ENCODE results near the gene CAPG. TPM values are rescaled to one million over a fixed set of nuclear protein-coding genes. Genes with fewer than 3 reads are reported as not detected.

CAPG gene
- total and polyA plus RNA-seq, 9 of the 15 experiments (the other 6 are each of a cell fraction or from before 2014, with no cell fraction given): 10.6 to 90.4 (median 56.0) TPM

- TF ChIP-seq MGA (IDR thresholded peaks at IDR 0.05) (peak; percentile 76), MYC (IDR thresholded peaks at IDR 0.05; ENCODE audit: low read depth, low read length) (0 out of 2 replicates have a peak, but pooled peaks have one; percentile 3), MYC (CRISPR knock-in tag; IDR thresholded peaks at IDR 0.05; ENCODE audit: borderline replicate concordance, low read depth) (no peak), ZNF584 (CRISPR knock-in tag; IDR thresholded peaks at IDR 0.05; ENCODE audit: low read depth) (no peak; the same call in 1 of the 2 replicates), ZNF589 (CRISPR knock-in tag; IDR thresholded peaks at IDR 0.05; ENCODE audit: low read depth) (peak; percentile 84; the same call in 1 of the 2 replicates), HINFP (tag; conservative IDR thresholded peaks at IDR 0.05; ENCODE audit: low read depth) (0 out of 2 replicates have a peak, but pooled peaks have one; percentile 8), GABPA (tag; conservative IDR thresholded peaks at IDR 0.05; ENCODE audit: low read depth) (peak; percentile 42; the same call in 1 of the 2 replicates), HNRNPUL1 (IDR thresholded peaks at IDR 0.05; ENCODE audit: low read length) (no peak)
- TF ChIP-seq, protein P1, sequence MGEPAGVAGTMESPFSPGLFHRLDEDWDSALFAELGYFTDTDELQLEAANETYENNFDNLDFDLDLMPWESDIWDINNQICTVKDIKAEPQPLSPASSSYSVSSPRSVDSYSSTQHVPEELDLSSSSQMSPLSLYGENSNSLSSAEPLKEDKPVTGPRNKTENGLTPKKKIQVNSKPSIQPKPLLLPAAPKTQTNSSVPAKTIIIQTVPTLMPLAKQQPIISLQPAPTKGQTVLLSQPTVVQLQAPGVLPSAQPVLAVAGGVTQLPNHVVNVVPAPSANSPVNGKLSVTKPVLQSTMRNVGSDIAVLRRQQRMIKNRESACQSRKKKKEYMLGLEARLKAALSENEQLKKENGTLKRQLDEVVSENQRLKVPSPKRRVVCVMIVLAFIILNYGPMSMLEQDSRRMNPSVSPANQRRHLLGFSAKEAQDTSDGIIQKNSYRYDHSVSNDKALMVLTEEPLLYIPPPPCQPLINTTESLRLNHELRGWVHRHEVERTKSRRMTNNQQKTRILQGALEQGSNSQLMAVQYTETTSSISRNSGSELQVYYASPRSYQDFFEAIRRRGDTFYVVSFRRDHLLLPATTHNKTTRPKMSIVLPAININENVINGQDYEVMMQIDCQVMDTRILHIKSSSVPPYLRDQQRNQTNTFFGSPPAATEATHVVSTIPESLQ (CRISPR knock-in tag; IDR thresholded peaks at IDR 0.05): 0 out of 2 replicates have a peak, but pooled peaks have one; percentile 9
These were observed 4.8 kb upstream of the CAPG start (continued) for GRCh38 chr2:85414761-85415553.
